Panc1 (cell line): ENCODE data around the gene C12orf56. TPM values are rescaled to one million over a fixed set of nuclear protein-coding genes. Genes with fewer than 3 reads are reported as not detected.

Experiments used
- ATAC-seq: fragments of 200-7000 bp; cut with Tn5 transposase; 2 replicates; pipeline ENCODE4 v1.9.1; 2020; ENCODE audit warnings: mild to moderate bottlenecking, moderate library complexity
- BruUV-seq: library from RNA; stranded (reverse); fragments of 400-500 nt; replicated peaks from 2 replicates; lab custom pipeline; 2021; lab: Mats Ljungman, UMichigan
- CTCF ChIA-PET: fragments of 300-600 bp; sonication (Branson Sonifier 250); formaldehyde crosslinking; loops from one replicate; lab custom pipeline; 2022; ENCODE audit warnings: antibody characterized with exemption; lab: Charles Lee
- POLR2A ChIA-PET: fragments of 300-600 bp; sonication (Branson Sonifier 250); formaldehyde crosslinking; loops from one replicate; lab custom pipeline; 2022; ENCODE audit warnings: antibody characterized with exemption; lab: Charles Lee
- DNase-seq: peaks from one replicate; pipeline ENCODE4 v3.0.0-alpha.2; 2010; ENCODE audit warnings: low read depth, low spot score
- H3K27ac ChIP-seq: 2 replicates; pipeline ENCODE4 v1.5.1; 2011; ENCODE audit warnings: mild to moderate bottlenecking, low read length, inconsistent platforms
- H3K27me3 ChIP-seq: fragments of 200-500 bp; sonication (Bioruptor generic); 2 replicates; pipeline ENCODE4 v1.6.0; 2014; ENCODE audit warnings: low read length, inconsistent platforms; ENCODE audit not compliant: control insufficient read depth, insufficient read depth
- H3K36me3 ChIP-seq: fragments of 200-500 bp; sonication (Bioruptor generic); 2 replicates; pipeline ENCODE4 v1.5.1; 2014; ENCODE audit warnings: inconsistent platforms, mild to moderate bottlenecking, low read length, moderate library complexity; ENCODE audit not compliant: control insufficient read depth, insufficient read depth
- H3K4me1 ChIP-seq: 2 replicates; pipeline ENCODE4 v1.5.1; 2011; ENCODE audit warnings: inconsistent platforms, mild to moderate bottlenecking, low read length, moderate library complexity; ENCODE audit not compliant: control insufficient read depth, insufficient read depth
- H3K4me3 ChIP-seq, 2 experiments: 2 replicates each; pipeline ENCODE4 v1.5.1; 2011 to 2012; ENCODE audit warnings: low read depth in 2 of 2, low read length in 2 of 2, mild to moderate bottlenecking in 2 of 2, inconsistent platforms in 1 of 2, moderate library complexity in 1 of 2
- H3K9me3 ChIP-seq: fragments of 200-500 bp; sonication (Bioruptor generic); 2 replicates; pipeline ENCODE4 v1.5.1; 2014; ENCODE audit warnings: low read depth, mild to moderate bottlenecking, inconsistent platforms, low read length, moderate library complexity; ENCODE audit not compliant: control insufficient read depth, insufficient read depth
- CTCF ChIP-seq: fragments of 450-650 bp; IDR thresholded peaks from 2 replicates; pipeline ENCODE4 v1.5.1; 2017; ENCODE audit warnings: mild to moderate bottlenecking
- POLR2AphosphoS5 ChIP-seq: IDR thresholded peaks from 2 replicates; pipeline ENCODE4 v1.6.1; 2012; ENCODE audit warnings: mild to moderate bottlenecking, low read depth, low read length, moderate library complexity
- REST ChIP-seq, 2 experiments: IDR thresholded peaks; 2 replicates each; pipeline ENCODE4 v1.6.1; 2011 to 2012; ENCODE audit warnings: low read depth in 2 of 2, control low read depth in 1 of 2, low read length in 1 of 2, mild to moderate bottlenecking in 1 of 2, moderate library complexity in 1 of 2; ENCODE audit not compliant: insufficient read depth in 1 of 2
- SIN3A ChIP-seq: IDR thresholded peaks from 2 replicates; pipeline ENCODE4 v1.6.1; 2012; ENCODE audit warnings: low read depth, mild to moderate bottlenecking, low read length, moderate library complexity, borderline replicate concordance; ENCODE audit not compliant: insufficient read depth
- TCF7L2 ChIP-seq: IDR thresholded peaks from 2 replicates; pipeline ENCODE4 v1.6.1; 2011; ENCODE audit warnings: mild to moderate bottlenecking, low read depth, low read length, inconsistent platforms
- in situ Hi-C: cut with HindIII; loops from 2 replicates; pipeline ENCODE4 v1.10.0; 2016; ENCODE audit warnings: low sequenced_read_pairs, low pct_unique_long_range_greater_than_20kb
- intact Hi-C: fragments of 100-400 bp; cut with micrococcal nuclease; formaldehyde crosslinking; loops from one replicate; pipeline ENCODE4 v1.10.0; 2022; ENCODE audit not compliant: unreplicated experiment
- total RNA-seq: library from RNA; stranded (reverse); gene quantifications from one replicate; pipeline ENCODE4 v1.2.1, GENCODE V29; 2021; ENCODE audit not compliant: unreplicated experiment

The C12orf56 gene
- total RNA-seq, 1 experiment from 2014 or later, result 2.8 TPM

GRCh38 chr12:64427988-64428387 is 37.4 kb upstream of the C12orf56 start:
- no peaks in the 10 kb centered on the region for H3K27me3 ChIP-seq
- no peaks in the 10 kb centered on the region for H3K9me3 ChIP-seq
- peaks cover 71% of the 10 kb centered on the region for H3K36me3 ChIP-seq
- no peak overlapping the region for H3K27ac ChIP-seq
- intact Hi-C loops (loop anchor here (10.0 kb wide), 1 partner anchor 67 kb away; no protein-coding TSS in a partner anchor), in situ Hi-C loops (no loop called here)
- ATAC-seq (no peak), DNase-seq (no peak)
- BruUV-seq, result no TSS peak
- TF ChIP-seq SIN3A (no peak), POLR2AphosphoS5 (no peak), CTCF (no peak), TCF7L2 (no peak), REST (IDR thresholded peaks at IDR 0.05; ENCODE audit: insufficient read depth in 1 of 2, low read depth in 2 of 2, low read length in 1 of 2) (no peak)
- ChIA-PET CTCF (no interaction called here), POLR2A (no interaction called here)
- H3K4me1 ChIP-seq, result no peaks in the 10 kb centered on the region
- H3K4me3 ChIP-seq, result no peak overlapping the region

- Histone ChIP-seq H3K27ac (no peak overlapping the region), H3K27me3 (no peaks in the 10 kb centered on the region), H3K4me3 (no peak overlapping the region), H3K4me1 (no peaks in the 10 kb centered on the region), H3K9me3 (no peaks in the 10 kb centered on the region), H3K36me3 (peaks cover 72% of the 10 kb centered on the region)
- no peak for ATAC-seq
- BruUV-seq, result no TSS peak
- intact Hi-C loops, result loop anchor here (10.0 kb wide), 1 partner anchor 75 kb away; no protein-coding TSS in a partner anchor
- no peak for DNase-seq
- in situ Hi-C loops, result no loop called here
- ChIA-PET CTCF (no interaction called here), POLR2A (no interaction called here)
- no peak for TF ChIP-seq SIN3A
- no peak for TF ChIP-seq REST (IDR thresholded peaks at IDR 0.05; ENCODE audit: insufficient read depth in 1 of 2, low read depth in 2 of 2, low read length in 1 of 2)
- TF ChIP-seq CTCF, result no peak
- TF ChIP-seq TCF7L2, result no peak
- TF ChIP-seq POLR2AphosphoS5, result no peak
Observed at GRCh38 chr12:64419696-64420095, 29.1 kb upstream of the C12orf56 start.
